Rectal smooth muscle tissue (tissue), 1 donor: Measurements from ENCODE around the gene NBAS.

ENCODE experiments used
- H3K27ac ChIP-seq: one replicate; pipeline ENCODE4 v1.7.0; 2013; ENCODE audit warnings: low read depth, low read length, inconsistent platforms
- H3K27me3 ChIP-seq: one replicate; pipeline ENCODE4 v1.7.0; 2013; ENCODE audit warnings: low read length; ENCODE audit not compliant: control insufficient read depth, insufficient read depth
- H3K36me3 ChIP-seq: one replicate; pipeline ENCODE4 v1.7.0; 2013; ENCODE audit warnings: low read length; ENCODE audit not compliant: control insufficient read depth, insufficient read depth
- H3K4me1 ChIP-seq: one replicate; pipeline ENCODE4 v1.7.0; 2013; ENCODE audit warnings: low read length; ENCODE audit not compliant: control insufficient read depth, insufficient read depth
- H3K4me3 ChIP-seq: one replicate; pipeline ENCODE4 v1.7.0; 2013; ENCODE audit warnings: low read length
- H3K9ac ChIP-seq: one replicate; pipeline ENCODE4 v1.7.0; 2013; ENCODE audit warnings: low read length

The NBAS gene

GRCh38 chr2:15400240-15400826 is 160.8 kb downstream of the NBAS start:
- Histone ChIP-seq H3K27ac (no peak overlapping the region), H3K36me3 (peaks cover 2% of the 10 kb centered on the region), H3K27me3 (no peaks in the 10 kb centered on the region), H3K4me1 (no peaks in the 10 kb centered on the region), H3K9ac (no peak overlapping the region), H3K4me3 (no peak overlapping the region)

- Histone ChIP-seq H3K27me3 (no peaks in the 10 kb centered on the region), H3K9ac (no peak overlapping the region), H3K36me3 (peaks cover 2% of the 10 kb centered on the region), H3K27ac (no peak overlapping the region), H3K4me1 (no peaks in the 10 kb centered on the region), H3K4me3 (no peak overlapping the region)
Measured at GRCh38 chr2:15399241-15399640, 161.9 kb downstream of the NBAS start.

DNA sequence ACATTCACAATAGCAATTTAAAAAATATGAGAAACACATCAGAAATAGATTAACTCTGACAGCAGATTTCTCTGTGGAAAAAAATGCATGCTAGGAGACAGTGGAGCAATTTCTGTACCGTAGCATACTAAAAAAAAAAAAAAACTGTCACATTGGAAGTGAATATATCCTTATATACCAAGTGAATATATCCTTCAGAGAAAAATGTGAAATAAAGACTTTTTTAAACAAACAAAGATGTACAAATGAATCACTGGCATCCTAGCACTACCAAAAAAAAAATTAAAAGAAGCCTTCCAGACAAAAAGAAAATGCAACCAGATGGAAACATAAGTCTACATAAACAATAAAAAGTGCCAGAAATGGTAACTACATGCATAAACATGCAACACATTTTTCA is 169.4 kb downstream of the NBAS start:
- Histone ChIP-seq H3K36me3 (no peaks in the 10 kb centered on the region), H3K27me3 (no peaks in the 10 kb centered on the region), H3K27ac (no peak overlapping the region), H3K4me1 (no peaks in the 10 kb centered on the region), H3K9ac (no peak overlapping the region), H3K4me3 (no peak overlapping the region)

DNA sequence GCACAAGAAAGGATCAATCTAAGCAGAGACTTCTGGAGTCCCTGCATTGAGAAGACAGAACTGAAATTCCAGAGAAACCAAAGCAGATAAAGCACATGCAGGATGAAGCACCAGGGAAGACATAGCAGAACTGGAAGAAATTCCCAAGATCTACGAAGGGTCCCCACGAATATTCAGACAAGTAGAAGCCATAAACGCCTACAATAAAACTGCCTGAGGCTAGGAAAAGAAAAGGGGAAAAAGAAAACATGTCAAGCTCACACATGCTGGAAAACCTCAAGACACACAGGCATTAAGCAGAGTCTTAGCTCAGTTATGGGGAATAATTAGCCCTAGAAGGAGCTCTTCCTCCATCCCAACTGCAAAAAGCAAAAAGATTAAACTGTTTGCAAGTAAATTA is 171.2 kb downstream of the NBAS start:
- Histone ChIP-seq H3K9ac (no peak overlapping the region), H3K27ac (no peak overlapping the region), H3K36me3 (no peaks in the 10 kb centered on the region), H3K4me1 (no peaks in the 10 kb centered on the region), H3K4me3 (no peak overlapping the region), H3K27me3 (no peaks in the 10 kb centered on the region)

- no peak overlapping the region for H3K4me3 ChIP-seq
- no peaks in the 10 kb centered on the region for H3K27me3 ChIP-seq
- H3K27ac ChIP-seq: no peak overlapping the region
- no peak overlapping the region for H3K9ac ChIP-seq
- no peaks in the 10 kb centered on the region for H3K4me1 ChIP-seq
- H3K36me3 ChIP-seq: no peaks in the 10 kb centered on the region
Measured at GRCh38 chr2:15389326-15389700, 171.8 kb downstream of the NBAS start.

GRCh38 chr2:15388406-15389325 is 172.5 kb downstream of the NBAS start:
- H3K4me3 ChIP-seq: no peak overlapping the region
- H3K9ac ChIP-seq: no peak overlapping the region
- H3K27ac ChIP-seq: no peak overlapping the region
- no peaks in the 10 kb centered on the region for H3K27me3 ChIP-seq
- no peaks in the 10 kb centered on the region for H3K4me1 ChIP-seq
- no peaks in the 10 kb centered on the region for H3K36me3 ChIP-seq

- H3K4me1 ChIP-seq: no peaks in the 10 kb centered on the region
- no peak overlapping the region for H3K27ac ChIP-seq
- no peak overlapping the region for H3K9ac ChIP-seq
- no peak overlapping the region for H3K4me3 ChIP-seq
- no peaks in the 10 kb centered on the region for H3K27me3 ChIP-seq
- peaks cover 2% of the 10 kb centered on the region for H3K36me3 ChIP-seq
Measured at GRCh38 chr2:15385184-15385583, 175.9 kb downstream of the NBAS start.

GRCh38 chr2:15383695-15384350 is 177.3 kb downstream of the NBAS start:
- Histone ChIP-seq H3K4me1 (no peaks in the 10 kb centered on the region), H3K27ac (no peak overlapping the region), H3K4me3 (no peak overlapping the region), H3K27me3 (no peaks in the 10 kb centered on the region), H3K9ac (no peak overlapping the region), H3K36me3 (peaks cover 2% of the 10 kb centered on the region)

DNA sequence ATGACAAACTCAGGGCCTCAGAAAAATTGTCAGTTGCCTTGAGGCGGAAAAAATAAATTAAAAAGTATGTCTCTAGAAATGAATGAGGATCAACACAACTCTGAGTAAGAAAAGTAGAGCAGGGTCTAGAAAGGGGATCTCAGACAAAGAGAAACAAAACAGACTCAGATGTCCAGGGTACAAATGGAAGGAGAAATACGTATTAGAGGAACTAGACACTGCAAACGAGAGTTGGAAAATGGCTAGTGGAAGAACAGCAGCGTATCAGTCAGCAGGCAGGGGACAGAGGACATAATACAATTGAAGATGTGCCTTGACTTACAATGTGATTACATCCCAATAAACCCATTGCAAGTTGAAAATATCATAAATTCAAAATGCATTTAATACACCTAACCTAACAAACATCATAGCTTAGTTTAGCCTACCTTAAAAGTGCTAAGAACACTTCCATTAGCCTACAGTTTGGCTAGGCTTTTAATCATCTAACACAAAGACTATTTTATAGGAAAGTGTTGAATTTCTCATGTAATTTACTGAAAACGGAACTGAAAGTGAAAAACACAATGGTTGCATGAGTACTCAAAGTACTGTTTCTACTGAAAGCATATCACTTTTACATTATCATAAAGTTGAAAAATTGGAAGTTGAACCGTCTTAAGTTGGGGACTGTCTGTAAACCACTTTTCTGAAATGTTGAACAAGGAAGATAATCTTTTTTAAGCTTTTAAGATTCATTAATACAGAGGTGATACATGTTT is 182.8 kb downstream of the NBAS start:
- no peak overlapping the region for H3K27ac ChIP-seq
- H3K9ac ChIP-seq: no peak overlapping the region
- H3K36me3 ChIP-seq: peaks cover 2% of the 10 kb centered on the region
- no peaks in the 10 kb centered on the region for H3K27me3 ChIP-seq
- H3K4me1 ChIP-seq: no peaks in the 10 kb centered on the region
- H3K4me3 ChIP-seq: no peak overlapping the region

DNA sequence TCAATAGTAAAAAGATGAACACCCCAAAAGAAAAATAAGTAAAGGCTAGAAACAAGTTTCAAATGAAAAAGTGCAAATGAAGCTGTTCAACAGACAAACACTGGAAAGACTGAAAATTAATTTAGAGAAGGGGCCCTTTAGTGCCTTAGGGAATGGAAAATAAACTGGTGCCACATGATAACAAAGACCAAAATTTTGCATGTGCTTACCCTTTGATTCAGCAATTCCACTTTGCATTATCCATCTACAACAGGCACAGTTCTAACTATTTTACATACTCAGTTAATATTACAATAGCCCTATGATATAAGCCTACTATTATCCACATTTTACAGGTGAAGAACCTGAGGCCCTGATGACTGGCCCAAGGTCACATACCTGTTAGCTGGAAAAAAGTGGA is 183.9 kb downstream of the NBAS start:
- Histone ChIP-seq H3K27me3 (no peaks in the 10 kb centered on the region), H3K27ac (no peak overlapping the region), H3K4me1 (no peaks in the 10 kb centered on the region), H3K9ac (no peak overlapping the region), H3K36me3 (no peaks in the 10 kb centered on the region), H3K4me3 (no peak overlapping the region)

GRCh38 chr2:15372019-15372418 is 189.1 kb downstream of the NBAS start:
- H3K4me3 ChIP-seq: no peak overlapping the region
- H3K9ac ChIP-seq: no peak overlapping the region
- no peaks in the 10 kb centered on the region for H3K27me3 ChIP-seq
- H3K27ac ChIP-seq: no peak overlapping the region
- no peaks in the 10 kb centered on the region for H3K36me3 ChIP-seq
- H3K4me1 ChIP-seq: no peaks in the 10 kb centered on the region

- Histone ChIP-seq H3K9ac (no peak overlapping the region), H3K36me3 (no peaks in the 10 kb centered on the region), H3K4me3 (no peak overlapping the region), H3K4me1 (no peaks in the 10 kb centered on the region), H3K27ac (no peak overlapping the region), H3K27me3 (no peaks in the 10 kb centered on the region)
Measured at GRCh38 chr2:15369129-15369528, 192.0 kb downstream of the NBAS start.
